H9 (cell line): ENCODE data around the gene RANBP17. TPM values are rescaled to one million over a fixed set of nuclear protein-coding genes. Genes with fewer than 3 reads are reported as not detected.

Experiments used
- DNase-seq: peaks from one replicate; pipeline ENCODE4 v3.0.0-alpha.2; 2017
- H2AFZ ChIP-seq: one replicate; pipeline ENCODE4 v1.6.1; 2013; ENCODE audit warnings: mild to moderate bottlenecking, low read length, control low read depth, moderate library complexity
- H2AK5ac ChIP-seq: 2 replicates; pipeline ENCODE4 v1.6.1; 2013; ENCODE audit warnings: low read length, control low read depth, mixed read lengths; ENCODE audit not compliant: insufficient read length
- H2BK120ac ChIP-seq: one replicate; pipeline ENCODE4 v1.6.1; 2013; ENCODE audit warnings: low read depth, mild to moderate bottlenecking, low read length, control low read depth, inconsistent platforms; ENCODE audit not compliant: poor library complexity, severe bottlenecking
- H2BK12ac ChIP-seq: 2 replicates; pipeline ENCODE4 v1.6.1; 2013; ENCODE audit warnings: low read length, control low read depth, mixed read lengths, low read depth; ENCODE audit not compliant: insufficient read length
- H2BK15ac ChIP-seq: 2 replicates; pipeline ENCODE4 v1.6.1; 2013; ENCODE audit warnings: low read depth, low read length, control low read depth
- H2BK20ac ChIP-seq: one replicate; pipeline ENCODE4 v1.6.1; 2013; ENCODE audit warnings: low read depth, mild to moderate bottlenecking, low read length, control low read depth, inconsistent platforms; ENCODE audit not compliant: poor library complexity, severe bottlenecking
- H2BK5ac ChIP-seq: 2 replicates; pipeline ENCODE4 v1.6.1; 2013; ENCODE audit warnings: low read length, control low read depth, mixed read lengths; ENCODE audit not compliant: insufficient read length
- H3K14ac ChIP-seq: 2 replicates; pipeline ENCODE4 v1.6.1; 2013; ENCODE audit warnings: low read length, control low read depth; ENCODE audit not compliant: insufficient read depth
- H3K18ac ChIP-seq: 2 replicates; pipeline ENCODE4 v1.6.1; 2013; ENCODE audit warnings: low read depth, mild to moderate bottlenecking, mixed read lengths, low read length, control low read depth; ENCODE audit not compliant: insufficient read length
- H3K23ac ChIP-seq: 2 replicates; pipeline ENCODE4 v1.6.1; 2013; ENCODE audit warnings: low read length, control low read depth, mixed read lengths, low read depth; ENCODE audit not compliant: insufficient read length
- H3K23me2 ChIP-seq: 2 replicates; pipeline ENCODE4 v1.6.1; 2013; ENCODE audit warnings: low read depth, mild to moderate bottlenecking, mixed read lengths, low read length, control low read depth; ENCODE audit not compliant: insufficient read length, poor library complexity, severe bottlenecking
- H3K27ac ChIP-seq: 2 replicates; pipeline ENCODE4 v1.5.1; 2013; ENCODE audit warnings: low read length, control low read depth, mixed read lengths, low read depth; ENCODE audit not compliant: insufficient read length
- H3K27me3 ChIP-seq: 2 replicates; pipeline ENCODE4 v1.6.1; 2013; ENCODE audit warnings: low read length, control low read depth, inconsistent platforms; ENCODE audit not compliant: insufficient read depth
- H3K4ac ChIP-seq: 2 replicates; pipeline ENCODE4 v1.6.1; 2013; ENCODE audit warnings: low read depth, mild to moderate bottlenecking, control low read depth, inconsistent platforms, low read length, moderate library complexity
- H3K4me1 ChIP-seq: 2 replicates; pipeline ENCODE4 v1.6.1; 2013; ENCODE audit warnings: low read length, control low read depth, inconsistent platforms; ENCODE audit not compliant: insufficient read depth
- H3K4me2 ChIP-seq: 2 replicates; pipeline ENCODE4 v1.6.1; 2013; ENCODE audit warnings: low read length, control low read depth, mixed read lengths; ENCODE audit not compliant: insufficient read length, insufficient read depth
- H3K56ac ChIP-seq: 2 replicates; pipeline ENCODE4 v1.6.1; 2013; ENCODE audit warnings: low read depth, mild to moderate bottlenecking, mixed read lengths, low read length, control low read depth; ENCODE audit not compliant: insufficient read length
- H3K79me1 ChIP-seq: 2 replicates; pipeline ENCODE4 v1.6.1; 2013; ENCODE audit warnings: low read depth, mild to moderate bottlenecking, moderate library complexity, low read length, control low read depth, inconsistent platforms; ENCODE audit not compliant: insufficient read depth, poor library complexity, severe bottlenecking
- H3K79me2 ChIP-seq: 2 replicates; pipeline ENCODE4 v1.6.1; 2013; ENCODE audit warnings: low read length, control low read depth, inconsistent platforms; ENCODE audit not compliant: insufficient read depth
- H3K9ac ChIP-seq: 2 replicates; pipeline ENCODE4 v1.6.1; 2013; ENCODE audit warnings: low read length, control low read depth, mixed read lengths; ENCODE audit not compliant: insufficient read length; ENCODE audit errors: extremely low read depth
- H3K9me3 ChIP-seq: one replicate; pipeline ENCODE4 v1.6.1; 2013; ENCODE audit warnings: low read depth, low read length, inconsistent platforms; ENCODE audit not compliant: control insufficient read depth
- H3T11ph ChIP-seq: one replicate; pipeline ENCODE4 v1.6.1; 2013; ENCODE audit warnings: mild to moderate bottlenecking, low read length, control low read depth, inconsistent platforms
- H4K20me1 ChIP-seq: one replicate; pipeline ENCODE4 v1.6.1; 2013; ENCODE audit not compliant: control insufficient read depth, insufficient read length, insufficient read depth
- H4K5ac ChIP-seq: 2 replicates; pipeline ENCODE4 v1.6.1; 2013; ENCODE audit warnings: low read depth, mild to moderate bottlenecking, mixed read lengths, low read length, control low read depth; ENCODE audit not compliant: insufficient read length
- H4K8ac ChIP-seq: replicated peaks from 2 replicates; pipeline ENCODE4 v1.6.1; 2013; ENCODE audit warnings: low read length, control low read depth, mixed read lengths, low read depth; ENCODE audit not compliant: insufficient read length
- H4K91ac ChIP-seq: 2 replicates; pipeline ENCODE4 v1.6.1; 2013; ENCODE audit warnings: low read depth, mild to moderate bottlenecking, moderate library complexity, mixed read lengths, low read length, control low read depth; ENCODE audit not compliant: insufficient read length
- H3K27ac Mint-ChIP-seq, 3 experiments: 2 replicates in 2 of 3; 3 replicates in 1 of 3; pipeline ENCODE4 v1.8.0; 2020 to 2021; ENCODE audit warnings: mixed read lengths in 3 of 3, mild to moderate bottlenecking in 1 of 3, moderate library complexity in 1 of 3
- H3K27me3 Mint-ChIP-seq: 2 replicates; pipeline ENCODE4 v1.8.0; 2021; ENCODE audit warnings: low read depth, mild to moderate bottlenecking, moderate library complexity, mixed read lengths
- H3K36me3 Mint-ChIP-seq, 3 experiments: 2 replicates in 2 of 3; 3 replicates in 1 of 3; pipeline ENCODE4 v1.8.0; 2020 to 2021; ENCODE audit warnings: low read depth in 3 of 3, mixed read lengths in 3 of 3; ENCODE audit not compliant: insufficient read depth in 1 of 3
- H3K4me1 Mint-ChIP-seq, 2 experiments: 2 replicates each; pipeline ENCODE4 v1.8.0; 2020; ENCODE audit warnings: mixed read lengths in 2 of 2
- H3K4me3 Mint-ChIP-seq, 2 experiments: 2 replicates in 1 of 2; 3 replicates in 1 of 2; pipeline ENCODE4 v1.8.0; 2020 to 2021; ENCODE audit warnings: mild to moderate bottlenecking in 2 of 2, mixed read lengths in 2 of 2, moderate library complexity in 1 of 2
- H3K9me3 Mint-ChIP-seq, 2 experiments: 2 replicates in 1 of 2; 3 replicates in 1 of 2; pipeline ENCODE4 v1.8.0; 2020; ENCODE audit warnings: mild to moderate bottlenecking in 2 of 2, mixed read lengths in 2 of 2, moderate library complexity in 1 of 2
- WGBS: extraction: QIAGEN DNeasy Blood & Tissue Kit; methylation state at CpG from one replicate; pipeline ENCODE4 v1.1.7; 2013; ENCODE audit warnings: missing lambda C conversion rate, low lambda C conversion rate, mixed read lengths; ENCODE audit not compliant: insufficient read length; ENCODE audit errors: extremely low coverage; 5-methylcytosine and 5-hydroxymethylcytosine counted together
- total RNA-seq: library from RNA; stranded (reverse); gene quantifications from 2 replicates; pipeline ENCODE4 v1.2.1, GENCODE V29; 2021
- TF ChIP-seq, protein P1 (sequence below): fragments of 200-600 bp; sonication (generic); conservative IDR thresholded peaks from 3 replicates; pipeline ENCODE4 v1.8.0; 2021; ENCODE audit warnings: antibody characterized with exemption, mild to moderate bottlenecking

Gene RANBP17
- total RNA-seq, 1 experiment from 2014 or later = 16.5 TPM

DNA sequence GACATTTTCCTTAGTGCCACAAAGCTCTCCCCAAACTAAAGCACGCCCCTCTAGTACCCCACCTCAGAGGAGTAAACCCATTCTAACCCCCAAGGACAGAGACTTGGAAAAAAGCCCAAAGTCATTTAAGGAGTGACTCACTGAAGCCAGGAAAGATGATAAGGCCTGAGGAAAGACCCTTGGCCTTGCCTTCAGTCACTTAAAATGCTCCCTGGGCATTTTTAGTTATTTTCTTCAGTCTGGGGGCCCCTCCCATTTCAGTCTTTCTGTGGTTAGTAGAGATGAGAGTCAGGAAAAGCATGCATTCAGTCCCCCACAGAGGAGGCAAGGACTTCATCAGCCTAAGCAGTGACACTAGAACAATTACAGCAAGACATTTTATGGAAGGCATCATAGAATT lies 433.5 kb downstream of the RANBP17 start:
- Histone ChIP-seq H4K20me1 (no peaks in the 10 kb centered on the region), H4K8ac (no peak overlapping the region), H3K4me2 (no peak overlapping the region), H2BK5ac (no peak overlapping the region), H3K9me3 (no peaks in the 10 kb centered on the region), H3K9ac (no peak overlapping the region), H2BK12ac (no peak overlapping the region), H2BK15ac (no peak overlapping the region), H3K18ac (no peak overlapping the region), H3K4me1 (no peaks in the 10 kb centered on the region), H3K23me2 (no peaks in the 10 kb centered on the region), H3K14ac (no peak overlapping the region), H3K4ac (no peak overlapping the region), H2BK20ac (no peak overlapping the region), H3K23ac (no peak overlapping the region), H3K79me1 (no peaks in the 10 kb centered on the region), H3K27me3 (no peaks in the 10 kb centered on the region; the same call in 1 of the 2 replicates), H3T11ph (no peak overlapping the region), H3K79me2 (no peaks in the 10 kb centered on the region), H2AFZ (no peak overlapping the region), H3K27ac (no peak overlapping the region), H3K56ac (no peak overlapping the region), H2AK5ac (no peak overlapping the region), H2BK120ac (no peak overlapping the region), H4K5ac (no peak overlapping the region), H4K91ac (no peak overlapping the region)
- H3K27ac Mint-ChIP-seq = no peak overlapping the region
- peaks cover 5% of the 10 kb centered on the region in 2 experiments; a peak in 3 of 4 replicates for H3K4me1 Mint-ChIP-seq
- DNase-seq = no peak
- TF ChIP-seq, protein P1, sequence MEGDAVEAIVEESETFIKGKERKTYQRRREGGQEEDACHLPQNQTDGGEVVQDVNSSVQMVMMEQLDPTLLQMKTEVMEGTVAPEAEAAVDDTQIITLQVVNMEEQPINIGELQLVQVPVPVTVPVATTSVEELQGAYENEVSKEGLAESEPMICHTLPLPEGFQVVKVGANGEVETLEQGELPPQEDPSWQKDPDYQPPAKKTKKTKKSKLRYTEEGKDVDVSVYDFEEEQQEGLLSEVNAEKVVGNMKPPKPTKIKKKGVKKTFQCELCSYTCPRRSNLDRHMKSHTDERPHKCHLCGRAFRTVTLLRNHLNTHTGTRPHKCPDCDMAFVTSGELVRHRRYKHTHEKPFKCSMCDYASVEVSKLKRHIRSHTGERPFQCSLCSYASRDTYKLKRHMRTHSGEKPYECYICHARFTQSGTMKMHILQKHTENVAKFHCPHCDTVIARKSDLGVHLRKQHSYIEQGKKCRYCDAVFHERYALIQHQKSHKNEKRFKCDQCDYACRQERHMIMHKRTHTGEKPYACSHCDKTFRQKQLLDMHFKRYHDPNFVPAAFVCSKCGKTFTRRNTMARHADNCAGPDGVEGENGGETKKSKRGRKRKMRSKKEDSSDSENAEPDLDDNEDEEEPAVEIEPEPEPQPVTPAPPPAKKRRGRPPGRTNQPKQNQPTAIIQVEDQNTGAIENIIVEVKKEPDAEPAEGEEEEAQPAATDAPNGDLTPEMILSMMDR = no peak
- H3K36me3 Mint-ChIP-seq = no peaks in the 10 kb centered on the region
- WGBS = no CpG with 5 or more reads among the region's 1 CpG
- no peak overlapping the region for H3K4me3 Mint-ChIP-seq
- H3K9me3 Mint-ChIP-seq = no peaks in the 10 kb centered on the region
- peaks cover 34% of the 10 kb centered on the region for H3K27me3 Mint-ChIP-seq
